Right ventricle myocardium superior (tissue), 1 donor: ENCODE measurements around the gene SOX18. TPM values are rescaled to one million over a fixed set of nuclear protein-coding genes. Genes with fewer than 3 reads are reported as not detected.
A peak's percentile ranks its signal among the peaks of the same experiment; 100 is the strongest.

Experiments used
- ATAC-seq: fragments of 200-7000 bp; cut with Tn5 transposase; one replicate; pipeline ENCODE4 v1.9.1; 2020; ENCODE audit warnings: mild to moderate bottlenecking; ENCODE audit not compliant: poor library complexity
- DNase-seq: peaks from one replicate; pipeline ENCODE4 v3.0.0-alpha.2; 2020
- intact Hi-C: fragments of 100-400 bp; cut with DNase I; formaldehyde crosslinking; loops from one replicate; pipeline ENCODE4 v1.11.2; 2022
- total RNA-seq: library from RNA; stranded (reverse); fragmentation: NEBNext Ultra II Directional; extraction: Animal tissue kit (Norgen Biotek cat#: 25700); gene quantifications from one replicate; pipeline ENCODE4 v1.2.1, GENCODE V29; 2021
- donor health status: DM: no; HTN: yes; CAD: no; lungs with severe emphysema.

The SOX18 gene
- total RNA-seq, 1 donor from 2014 or later: 34.3 TPM

DNA sequence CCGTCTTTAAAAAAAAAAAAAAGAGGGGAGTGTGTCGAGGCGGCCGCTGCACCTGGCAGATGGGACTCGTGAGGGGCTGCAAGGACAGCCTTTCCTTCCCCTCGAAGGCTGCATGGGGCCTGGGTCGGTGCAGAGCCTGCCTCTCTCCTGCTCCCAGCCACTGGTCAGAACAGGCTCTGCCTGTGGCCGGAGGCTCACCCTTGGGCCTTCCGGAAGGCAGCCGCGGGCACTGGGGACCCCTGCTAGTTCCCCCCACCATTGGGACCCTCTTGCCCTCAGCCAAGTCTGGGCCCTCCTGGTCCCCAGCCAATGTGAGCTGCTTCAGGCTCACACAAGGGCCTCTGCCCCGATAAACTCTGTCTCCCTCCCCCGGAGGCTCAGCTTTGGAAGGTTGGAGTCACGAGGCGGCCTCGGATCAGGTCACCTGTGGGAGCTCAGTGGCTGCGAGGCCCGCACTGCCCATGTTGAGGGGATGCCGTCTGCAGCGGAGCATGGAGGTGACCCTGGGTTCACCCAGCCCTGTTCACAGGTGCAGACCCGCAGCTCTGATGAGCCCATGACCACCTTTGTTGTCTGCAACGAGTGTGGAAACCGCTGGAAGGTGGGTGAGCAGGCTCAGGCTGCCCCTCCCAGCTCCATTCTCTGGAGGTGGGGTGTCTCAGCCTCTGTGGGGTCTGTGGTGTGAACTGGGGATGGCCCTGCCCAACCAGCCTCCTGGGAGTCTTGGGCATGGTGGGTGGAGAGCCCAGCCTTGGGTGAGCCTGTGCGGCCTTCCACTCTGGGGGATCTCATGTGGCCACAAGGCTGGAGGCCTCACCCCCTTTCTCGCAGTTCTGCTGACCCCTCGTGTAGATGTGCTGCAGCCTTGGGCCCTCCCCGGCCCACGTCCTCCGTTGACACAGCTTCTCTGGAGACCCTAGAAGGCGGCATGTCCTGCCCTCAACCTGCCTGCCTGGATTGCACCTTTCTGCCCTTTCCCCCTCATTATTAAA is 22.2 kb upstream of the SOX18 start:
- intact Hi-C loops: no loop called here
- no peak for DNase-seq
- ATAC-seq: no peak

DNA sequence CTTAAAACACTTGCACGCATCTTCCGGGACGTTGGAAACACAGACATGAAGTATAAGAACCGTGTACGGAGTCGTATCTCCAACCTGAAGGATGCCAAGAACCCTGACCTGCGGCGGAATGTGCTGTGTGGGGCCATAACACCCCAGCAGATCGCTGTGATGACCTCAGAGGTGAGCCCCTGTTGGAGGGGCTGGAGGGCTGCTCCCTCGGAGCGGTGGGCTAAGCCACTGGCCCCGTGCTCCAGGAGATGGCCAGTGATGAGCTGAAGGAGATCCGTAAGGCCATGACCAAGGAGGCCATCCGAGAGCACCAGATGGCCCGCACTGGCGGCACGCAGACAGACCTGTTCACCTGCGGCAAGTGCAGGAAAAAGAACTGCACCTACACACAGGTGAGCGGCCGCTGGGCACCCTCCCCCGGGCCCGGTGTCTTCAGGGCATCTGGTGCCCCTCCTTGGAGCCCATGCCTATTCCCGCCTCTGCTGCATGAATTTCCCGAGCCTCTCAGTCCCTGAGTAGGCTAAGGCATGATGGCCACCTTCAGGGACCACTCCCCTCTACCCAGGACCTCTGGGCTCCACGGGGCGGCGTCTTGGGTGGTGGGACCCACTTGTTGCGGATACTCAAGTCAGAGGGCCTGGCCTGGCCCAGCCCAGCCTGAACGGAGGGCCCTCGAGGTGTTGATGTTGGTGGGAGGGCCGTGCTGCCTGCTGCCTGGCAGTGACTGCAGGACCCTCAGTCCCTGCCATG is 21.0 kb upstream of the SOX18 start:
- no peak for DNase-seq
- ATAC-seq: no peak

DNA sequence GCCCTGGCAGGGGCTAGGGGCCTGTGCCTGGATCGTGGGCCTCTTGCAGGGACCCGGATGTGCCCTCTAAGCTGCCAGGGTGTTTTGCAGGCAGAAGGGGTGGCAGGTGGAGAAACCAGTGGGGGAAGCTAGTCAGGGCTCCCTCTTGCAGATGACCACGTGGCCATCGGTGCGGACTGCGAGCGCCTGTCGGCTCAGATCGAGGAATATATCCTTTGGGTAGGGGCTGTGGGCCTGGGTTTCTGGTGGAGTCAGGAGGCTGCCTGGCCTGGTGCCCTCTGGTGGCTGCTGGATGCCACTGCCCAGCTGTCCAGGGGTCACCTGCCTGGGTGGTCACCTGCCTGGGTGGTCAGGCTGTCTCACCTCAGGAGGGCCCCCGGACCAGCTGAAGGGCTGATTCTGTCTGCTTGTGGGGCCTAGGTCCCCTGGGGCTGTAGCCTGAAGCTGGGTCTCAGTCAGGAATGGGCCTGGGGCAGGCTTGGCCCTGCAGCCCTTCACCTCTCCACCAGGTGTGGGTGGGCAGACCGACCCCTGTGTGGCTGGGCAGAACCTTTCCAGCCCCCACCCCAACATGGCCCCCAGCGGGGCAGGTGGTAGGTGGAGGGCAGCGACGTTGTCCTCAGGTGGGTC is 20.3 kb upstream of the SOX18 start:
- ATAC-seq (no peak), DNase-seq (no peak)
- intact Hi-C loops: no loop called here

More for the DNA sequence above, 21.0 kb upstream of the SOX18 start:
- intact Hi-C loops: no loop called here

DNA sequence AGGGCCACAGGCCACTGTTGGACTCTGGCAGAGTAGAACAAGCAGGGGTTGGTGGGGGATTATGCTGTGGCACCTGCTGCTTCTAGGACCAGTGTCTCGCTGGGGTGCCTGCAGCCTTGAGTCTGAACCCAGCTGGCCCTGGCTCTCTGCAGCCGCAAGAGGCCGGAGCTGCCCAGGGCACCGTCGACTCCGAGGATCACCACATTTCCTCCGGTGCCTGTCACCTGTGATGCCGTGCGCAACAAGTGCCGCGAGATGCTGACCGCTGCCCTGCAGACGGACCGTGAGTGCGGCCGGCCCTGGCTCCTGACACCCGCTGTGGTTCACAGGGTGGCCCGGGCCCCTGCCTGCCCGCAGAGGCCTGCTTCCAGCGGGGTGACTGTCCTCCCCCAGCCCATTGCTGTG is 19.8 kb upstream of the SOX18 start:
- ATAC-seq (no peak), DNase-seq (no peak)
- intact Hi-C loops: no loop called here

DNA sequence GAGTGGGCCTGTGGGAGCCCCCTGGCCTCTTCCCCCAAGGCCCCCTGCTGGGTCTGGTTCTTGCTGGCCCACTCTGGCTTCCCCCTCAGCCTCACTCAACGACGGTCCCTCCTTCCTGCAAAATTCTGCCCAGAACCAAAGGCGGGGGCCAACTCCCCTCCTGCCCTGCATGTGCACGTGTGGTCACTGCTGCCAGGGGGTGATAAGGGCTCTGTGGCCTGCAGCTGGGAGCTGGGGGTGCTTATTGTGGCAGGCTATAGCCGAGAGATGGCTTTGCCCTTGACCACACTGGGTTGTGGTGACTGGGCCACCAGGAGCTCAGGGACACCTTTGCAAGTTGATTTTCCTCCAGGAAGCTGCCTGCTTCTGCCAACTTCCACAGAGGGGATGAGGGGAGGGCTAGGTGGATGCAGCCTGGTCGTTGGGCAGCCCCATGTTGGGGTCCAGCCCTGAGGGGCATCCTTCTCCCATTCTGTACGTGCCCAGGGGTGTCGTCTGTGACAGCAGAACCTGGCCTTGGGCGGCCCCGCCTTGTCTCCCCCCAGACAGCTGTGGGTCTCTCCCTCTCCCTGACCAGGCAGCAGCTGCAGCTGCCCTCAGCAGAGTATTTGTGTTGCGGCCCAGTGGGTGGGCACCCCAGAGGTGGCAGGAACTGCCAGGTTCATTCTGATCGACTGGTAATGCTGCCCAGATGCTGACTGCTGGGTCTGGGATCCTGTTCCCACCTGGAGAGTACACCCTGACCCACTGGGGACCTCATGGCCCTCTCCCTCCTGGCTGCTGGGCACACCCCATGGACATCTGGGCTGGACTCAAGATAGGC is 19.2 kb upstream of the SOX18 start:
- DNase-seq: no peak
- no peak for ATAC-seq
- intact Hi-C loops: no loop called here

DNA sequence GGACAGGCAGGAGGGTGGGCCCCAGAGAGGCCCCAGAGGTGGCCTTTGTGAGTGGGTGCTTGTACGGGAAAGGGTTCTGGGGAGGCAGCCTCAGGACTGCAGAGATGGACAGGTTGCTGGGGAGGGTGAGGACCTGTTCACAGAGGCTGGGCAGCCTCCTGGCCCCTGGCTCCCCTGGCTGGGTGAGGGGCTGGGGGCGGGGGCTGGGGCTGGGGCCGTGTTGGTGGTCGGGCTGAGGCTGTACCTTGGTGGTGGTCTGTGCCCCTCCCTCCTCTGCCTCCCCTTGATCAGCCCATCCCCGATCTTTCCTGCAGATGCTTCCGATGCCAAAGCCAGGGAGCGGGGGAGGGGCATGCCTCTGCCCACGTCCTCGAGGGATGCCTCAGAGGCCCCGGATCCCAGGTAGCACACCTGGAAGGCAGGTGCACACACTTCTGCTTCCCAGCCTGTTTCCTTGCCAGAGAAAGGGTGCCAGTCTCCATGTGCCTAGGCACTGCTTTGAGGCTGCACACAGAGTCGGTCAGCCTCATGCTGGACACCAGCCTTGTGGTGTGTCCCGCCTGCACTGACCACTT is 18.4 kb upstream of the SOX18 start:
- DNase-seq (no peak), ATAC-seq (no peak)
- intact Hi-C loops: no loop called here

DNA sequence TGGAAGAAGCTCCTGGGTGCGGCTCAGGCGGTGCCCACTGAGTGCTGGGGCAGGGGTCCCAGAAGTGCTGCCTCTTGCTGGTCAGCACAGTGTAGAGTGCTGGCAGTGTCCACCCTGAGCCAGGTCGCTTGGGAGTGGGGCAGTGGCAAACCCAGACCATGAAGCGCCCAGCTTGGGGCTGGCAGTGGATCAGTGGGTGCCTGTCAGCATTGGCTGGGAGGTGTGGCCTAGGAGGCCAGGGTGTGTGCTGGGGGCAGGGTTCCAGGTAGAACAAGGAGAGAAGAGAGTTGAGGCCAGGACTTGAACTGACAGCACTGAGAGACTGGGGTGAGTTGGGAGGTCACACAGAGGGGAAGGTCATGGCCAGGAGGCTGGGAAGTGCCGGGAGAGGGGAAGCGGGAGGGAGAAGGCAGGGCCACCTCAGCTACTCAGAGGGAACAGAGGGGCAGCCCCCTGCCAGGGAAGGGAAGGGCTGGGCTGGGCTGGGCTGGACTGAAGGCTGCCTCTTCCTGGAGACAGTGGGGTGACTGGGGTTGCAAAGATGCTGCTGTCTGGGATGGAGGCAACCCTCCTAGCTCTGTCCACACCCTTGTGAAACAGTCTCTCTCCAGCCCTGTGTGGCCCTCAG is 17.7 kb upstream of the SOX18 start:
- DNase-seq: no peak
- intact Hi-C loops: no loop called here
- ATAC-seq: no peak

DNA sequence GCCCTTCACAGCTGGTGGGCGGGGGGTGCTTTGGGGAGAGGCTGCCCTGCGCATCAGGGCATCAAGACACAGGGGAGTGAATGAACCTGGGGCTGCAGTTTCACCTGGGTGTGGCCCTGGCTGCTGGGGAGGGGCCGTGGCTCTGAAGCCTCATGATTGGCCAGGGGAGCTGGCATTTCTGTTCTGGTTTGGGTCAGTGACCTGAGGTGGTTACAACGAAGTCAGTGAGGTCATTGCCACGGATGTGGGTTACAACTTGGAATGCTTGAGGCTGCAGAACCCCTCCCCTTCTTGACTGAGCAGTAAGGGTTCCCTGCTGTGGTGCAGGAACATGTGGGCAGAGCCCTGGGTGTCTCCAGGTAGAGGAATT is 16.5 kb upstream of the SOX18 start:
- no peak for ATAC-seq
- intact Hi-C loops: no loop called here
- DNase-seq: no peak

DNA sequence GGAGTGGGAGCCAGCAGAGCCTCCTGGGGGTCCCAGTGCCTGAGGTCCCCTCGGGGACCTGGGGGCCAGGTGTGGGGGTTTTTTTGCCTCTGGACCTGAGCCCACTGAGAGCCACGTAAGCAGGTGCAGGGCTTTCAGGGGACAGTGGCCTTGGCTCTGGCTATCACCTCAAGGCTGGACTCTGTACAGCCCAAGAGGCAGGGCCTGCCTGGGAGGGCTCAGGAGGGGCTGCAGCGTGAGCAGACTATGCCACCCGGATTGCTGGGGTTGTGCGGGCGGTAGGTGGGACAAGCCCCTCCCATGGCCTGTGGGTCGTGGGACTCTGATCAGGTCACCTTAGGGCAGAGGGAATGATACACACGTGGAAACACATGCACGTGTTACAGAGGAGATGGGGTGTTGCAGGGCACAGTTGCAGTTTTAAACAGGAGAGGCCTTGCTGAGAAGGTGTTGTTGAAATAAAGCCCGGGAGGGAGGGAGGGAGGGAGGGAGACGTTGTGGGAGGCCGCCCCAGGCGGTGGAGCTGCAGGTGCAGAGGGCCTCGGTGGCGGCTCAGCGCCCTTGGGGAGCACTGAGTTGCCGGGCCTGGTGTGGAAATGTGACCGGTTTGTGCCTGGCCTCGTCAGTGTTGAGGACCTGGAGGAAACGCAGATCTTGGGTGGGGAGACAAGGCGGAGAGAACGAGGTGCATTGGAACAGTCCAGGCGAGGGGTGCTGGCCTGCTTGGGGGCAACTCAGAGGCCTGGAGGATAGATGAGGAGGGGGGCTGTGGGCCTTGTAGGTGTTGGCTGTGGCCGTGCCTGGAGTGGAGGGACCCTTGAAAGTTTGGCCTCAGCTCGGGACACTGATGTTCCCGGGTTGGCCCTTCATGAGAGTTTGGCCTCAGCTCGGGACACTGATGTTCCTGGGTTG is 15.9 kb upstream of the SOX18 start:
- DNase-seq (no peak), ATAC-seq (no peak)
- intact Hi-C loops: no loop called here

DNA sequence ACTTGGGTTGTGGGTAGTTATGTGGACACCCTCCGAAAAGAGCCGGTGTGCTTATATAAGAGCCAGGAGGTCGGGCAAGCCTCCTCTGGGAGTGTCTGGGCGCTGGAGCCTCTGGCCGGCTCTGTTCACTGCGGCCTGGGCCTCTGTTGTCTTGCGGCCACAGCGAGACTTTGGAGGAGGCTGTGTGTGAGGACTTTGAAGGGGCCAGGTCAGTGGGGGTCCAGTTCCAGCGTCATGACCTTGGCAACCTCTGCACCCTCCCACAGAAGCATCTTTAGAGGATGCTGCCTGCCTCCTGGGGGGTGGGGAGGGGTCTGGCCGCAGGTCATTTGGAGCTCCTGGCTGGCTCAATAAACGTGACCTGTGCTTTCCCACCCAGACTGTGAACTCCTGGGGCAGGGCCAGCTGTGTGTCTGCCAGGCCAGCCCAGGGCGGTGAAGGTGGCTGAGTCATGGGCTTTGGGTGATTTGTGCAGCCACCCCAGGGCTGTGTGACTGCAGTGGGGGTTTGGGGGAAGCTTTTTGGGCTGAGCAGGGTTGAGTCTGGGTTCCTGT is 14.8 kb upstream of the SOX18 start:
- ATAC-seq: no peak
- intact Hi-C loops: loop anchor here (5.0 kb wide), 1 partner anchor 82 kb away; the partner anchor contains the start of gene PRPF6
- DNase-seq: no peak

DNA sequence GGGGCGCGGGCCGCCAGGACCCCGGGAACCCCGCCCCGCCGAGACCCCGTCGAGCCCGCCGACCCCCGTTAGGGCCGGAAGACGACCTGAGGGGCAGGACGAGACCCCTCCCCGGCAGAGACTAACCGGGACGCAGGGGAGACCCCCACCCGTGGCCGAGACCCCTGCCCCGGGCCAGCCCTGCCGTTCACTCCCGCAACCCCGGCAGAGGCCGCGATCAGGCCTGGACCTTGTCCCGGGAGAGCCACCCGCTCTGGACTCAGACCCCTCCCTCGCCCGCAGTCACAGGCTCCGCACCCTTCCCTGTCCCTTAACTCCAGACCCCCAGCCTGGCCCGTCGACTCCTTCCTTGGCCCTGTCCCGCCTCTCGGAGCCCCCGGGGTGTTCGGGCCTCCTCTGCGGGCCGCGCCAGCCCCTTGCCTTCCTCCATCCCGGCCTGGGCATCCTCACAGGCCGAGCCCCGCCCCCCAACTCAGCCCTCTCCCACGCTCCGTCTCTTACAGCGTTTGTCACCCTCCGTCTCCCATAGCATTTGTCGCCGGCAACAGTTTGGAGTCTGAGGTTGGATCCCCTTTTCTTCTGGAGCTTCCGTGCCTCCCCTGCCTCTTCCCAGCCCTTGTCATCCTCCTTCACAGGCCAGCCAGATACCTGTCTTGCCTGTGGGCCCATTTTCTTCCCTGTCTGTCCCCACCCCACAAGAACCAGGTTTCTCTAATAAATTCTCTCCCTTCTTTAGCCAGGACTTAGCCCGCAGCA is 14.1 kb upstream of the SOX18 start:
- no peak for DNase-seq
- intact Hi-C loops: loop anchor here (5.0 kb wide), 1 partner anchor 81 kb away; the partner anchor contains the start of gene PRPF6
- peak; percentile 9 for ATAC-seq

DNA sequence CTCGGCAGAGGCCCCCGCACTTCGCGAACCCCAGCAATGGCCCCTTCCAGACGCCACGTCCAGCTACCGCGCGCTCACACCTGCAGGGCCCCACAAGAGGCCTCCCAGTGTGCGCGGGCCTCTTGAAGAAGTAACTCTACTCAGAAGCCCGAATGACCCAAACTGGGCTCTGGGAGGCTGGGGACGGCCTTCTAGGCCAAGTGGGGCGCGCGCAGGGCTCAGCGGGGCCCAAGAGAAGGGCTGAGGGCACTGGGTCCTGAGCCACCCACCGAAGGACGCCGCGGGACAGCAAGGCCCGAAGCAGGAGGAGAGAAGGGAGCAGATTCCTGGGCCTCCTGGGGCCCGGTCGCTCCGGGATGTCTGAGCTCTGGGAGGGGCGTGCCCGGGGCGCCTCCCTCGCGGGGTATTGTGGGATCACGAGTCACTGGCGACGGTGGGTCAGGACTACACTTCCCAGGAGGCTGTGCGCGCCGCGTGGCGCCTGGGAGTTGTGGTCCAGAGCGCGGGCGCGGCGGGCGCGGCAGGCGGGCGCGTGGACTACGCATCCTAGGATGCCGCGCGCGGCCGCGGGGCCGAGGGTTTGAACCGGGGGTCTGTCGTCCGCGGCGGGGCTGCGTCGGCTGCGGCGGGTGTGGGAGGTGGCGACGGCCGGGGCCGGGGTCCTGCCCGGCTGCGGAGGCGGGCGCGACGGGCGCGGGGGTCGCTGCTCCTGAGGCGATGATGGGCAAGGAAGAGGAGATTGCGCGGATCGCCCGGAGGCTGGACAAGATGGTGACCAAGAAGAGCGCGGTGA is 13.4 kb upstream of the SOX18 start, which contains the start of gene TCEA2:
Gene TCEA2 (plus strand): TSS at position 603 of the 793 bp plus-strand sequence. CDS start 115 bp downstream, at position 718.
- intact Hi-C loops: loop anchor here (5.0 kb wide), 1 partner anchor 80 kb away; the partner anchor contains the start of gene PRPF6
- ATAC-seq (peak; percentile 97), DNase-seq (peak; percentile 99)

DNA sequence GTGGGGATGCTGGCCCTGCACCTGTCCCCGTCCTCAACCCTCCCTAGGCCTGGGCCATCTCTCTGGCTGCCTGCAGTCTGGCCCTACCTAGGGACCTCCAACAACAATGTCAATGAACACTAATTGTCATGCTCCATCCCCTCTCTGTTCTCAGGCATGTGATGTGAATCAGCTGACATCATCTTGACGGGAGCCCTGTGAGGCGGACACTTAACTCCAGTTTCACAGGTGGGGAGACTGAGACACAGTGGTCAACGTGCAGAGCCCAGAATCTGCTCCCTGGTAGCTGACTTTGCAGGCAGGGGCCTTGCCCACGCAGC is 12.8 kb upstream of the SOX18 start:
- ATAC-seq (no peak), DNase-seq (no peak)
- intact Hi-C loops: loop anchor here (5.0 kb wide), 1 partner anchor 80 kb away; the partner anchor contains the start of gene PRPF6

DNA sequence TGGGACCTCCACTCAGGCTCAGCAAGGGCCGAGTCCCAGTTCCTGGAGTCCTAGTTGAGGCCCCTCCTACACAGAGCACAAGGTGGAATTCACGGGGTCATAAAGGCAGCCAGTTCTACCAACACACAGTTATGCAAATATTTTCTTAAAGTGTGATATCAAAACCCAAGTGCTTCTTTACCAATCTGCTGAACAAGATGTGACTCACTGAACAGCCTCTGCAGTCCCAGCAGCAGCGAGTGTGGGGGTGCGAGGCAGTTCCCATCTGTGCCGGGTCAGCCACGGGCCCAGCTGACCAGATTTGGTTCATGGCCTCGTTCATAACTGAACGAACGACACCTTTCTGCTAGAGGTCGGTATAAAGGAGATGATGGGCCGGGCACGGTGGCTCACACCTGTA is 9.1 kb upstream of the SOX18 start:
- no peak for DNase-seq
- no peak for ATAC-seq
- intact Hi-C loops: no loop called here
